HCT116 (cell line): Measurements from ENCODE around the gene C11orf52. TPM values are rescaled to one million over a fixed set of nuclear protein-coding genes. Genes with fewer than 3 reads are reported as not detected.

Source experiments
- ATAC-seq: fragments of 200-7000 bp; cut with Tn5 transposase; 2 replicates; pipeline ENCODE4 v1.9.1; 2020; ENCODE audit warnings: mild to moderate bottlenecking, moderate library complexity
- BruUV-seq: library from RNA; stranded (reverse); fragments of 400-500 nt; replicated peaks from 2 replicates; lab custom pipeline; 2021; lab: Mats Ljungman, UMichigan
- CTCF ChIA-PET: fragments of 300-600 bp; sonication (Branson Sonifier 250); formaldehyde crosslinking; loops from one replicate; lab custom pipeline; 2021; ENCODE audit warnings: antibody characterized with exemption; lab: Charles Lee
- POLR2A ChIA-PET: fragments of 300-600, 350-600 bp; sonication (Branson Sonifier 250); formaldehyde crosslinking; loops from one replicate; lab custom pipeline; 2021; ENCODE audit warnings: antibody characterized with exemption; lab: Charles Lee
- RAD21 ChIA-PET, 2 experiments: fragments of 300-600 bp; sonication (Branson Sonifier 250); formaldehyde crosslinking; loops; one replicate each; lab custom pipeline; 2023; ENCODE audit warnings: low total read pairs in 2 of 2; ENCODE audit not compliant: uncharacterized antibody in 2 of 2, unreplicated experiment in 2 of 2, low non-redundant PET in 1 of 2; lab: Charles Lee
- DNase-seq: peaks from one replicate; pipeline ENCODE4 v3.0.0-alpha.2; 2010; ENCODE audit warnings: low read depth, low spot score
- H2AFZ ChIP-seq: fragments of 200-600 bp; shearing (Covaris generic), sonication (generic); 2 replicates; pipeline ENCODE4 v1.6.1; 2017; ENCODE audit warnings: low read depth, mixed run types, mixed read lengths, antibody characterized with exemption, low read length; ENCODE audit not compliant: poor library complexity, severe bottlenecking
- H3K27ac ChIP-seq: 2 replicates; pipeline ENCODE4 v1.5.1; 2012; ENCODE audit warnings: low read depth, low read length
- H3K27me3 ChIP-seq: fragments of 200-600 bp; sonication (generic); 2 replicates; pipeline ENCODE4 v1.6.1; 2016; ENCODE audit warnings: mixed run types, low read length, mixed read lengths; ENCODE audit not compliant: insufficient read depth
- H3K36me3 ChIP-seq, 2 experiments: fragments of 200-500 bp in 1 of 2; fragments of 200-600 bp in 1 of 2; sonication (Bioruptor generic) in 1 of 2; sonication (generic) in 1 of 2; 2 replicates each; pipeline versions ENCODE4 v1.5.1 to v1.6.1; 2014 to 2016; ENCODE audit warnings: low read length in 2 of 2, inconsistent platforms in 1 of 2, mixed read lengths in 1 of 2, mixed run types in 1 of 2; ENCODE audit not compliant: insufficient read depth in 2 of 2, control insufficient read depth in 1 of 2
- H3K4me1 ChIP-seq, 2 experiments: fragments of 200-600 bp in 1 of 2; sonication (generic) in 1 of 2; 2 replicates each; pipeline versions ENCODE4 v1.5.1 to v1.6.1; 2012 to 2017; ENCODE audit warnings: low read length in 2 of 2, inconsistent platforms in 1 of 2, mild to moderate bottlenecking in 1 of 2, mixed read lengths in 1 of 2, mixed run types in 1 of 2, moderate library complexity in 1 of 2; ENCODE audit not compliant: insufficient read depth in 2 of 2, control insufficient read depth in 1 of 2
- H3K4me2 ChIP-seq: fragments of 200-600 bp; sonication (generic); 2 replicates; pipeline ENCODE4 v1.6.1; 2017; ENCODE audit warnings: mixed run types, low read length, mixed read lengths
- H3K4me3 ChIP-seq, 2 experiments: fragments of 200-600 bp in 1 of 2; sonication (generic) in 1 of 2; replicated peaks in 1 of 2; 2 replicates each; pipeline ENCODE4 v1.5.1; 2011 to 2016; ENCODE audit warnings: low read length in 2 of 2, control low read depth in 1 of 2, low read depth in 1 of 2, mild to moderate bottlenecking in 1 of 2, mixed read lengths in 1 of 2, mixed run types in 1 of 2
- H3K79me2 ChIP-seq: fragments of 200-600 bp; sonication (generic); 2 replicates; pipeline ENCODE4 v1.6.1; 2017; ENCODE audit warnings: mild to moderate bottlenecking, mixed run types, low read length, moderate library complexity, mixed read lengths; ENCODE audit not compliant: insufficient read depth
- H3K9ac ChIP-seq: fragments of 200-600 bp; sonication (generic); 2 replicates; pipeline ENCODE4 v1.6.1; 2016; ENCODE audit warnings: low read length, mixed read lengths
- H3K9me2 ChIP-seq: fragments of 200-600 bp; sonication (generic), shearing (Covaris generic); 2 replicates; pipeline ENCODE4 v1.6.1; 2017; ENCODE audit warnings: mixed run types, mild to moderate bottlenecking, moderate library complexity; ENCODE audit not compliant: insufficient read depth
- H3K9me3 ChIP-seq, 2 experiments: fragments of 200-500 bp in 1 of 2; fragments of 200-600 bp in 1 of 2; sonication (Bioruptor generic) in 1 of 2; sonication (generic) in 1 of 2; 2 replicates each; pipeline ENCODE4 v1.6.1; 2014 to 2017; ENCODE audit warnings: low read length in 2 of 2, mixed read lengths in 2 of 2, inconsistent platforms in 1 of 2, low read depth in 1 of 2, mild to moderate bottlenecking in 1 of 2, mixed run types in 1 of 2, moderate library complexity in 1 of 2; ENCODE audit not compliant: control insufficient read depth in 1 of 2, insufficient read depth in 1 of 2
- H4K20me1 ChIP-seq: fragments of 200-600 bp; sonication (generic), shearing (Covaris generic); 2 replicates; pipeline ENCODE4 v1.6.1; 2017; ENCODE audit warnings: mixed run types, mild to moderate bottlenecking, moderate library complexity; ENCODE audit not compliant: insufficient read depth
- ATF3 ChIP-seq: IDR thresholded peaks from 2 replicates; pipeline ENCODE4 v1.6.1; 2012
- CBX3 ChIP-seq: IDR thresholded peaks from 2 replicates; pipeline ENCODE4 v1.6.1; 2012; ENCODE audit warnings: low read depth
- CTCF ChIP-seq, 3 experiments: fragments of 200-600 bp in 1 of 3; sonication (generic) in 1 of 3; IDR thresholded peaks in 2 of 3; conservative IDR thresholded peaks in 1 of 3; 2 replicates each; pipeline ENCODE4 v1.5.1; 2012 to 2017; ENCODE audit warnings: low read depth in 2 of 3, low read length in 2 of 3, antibody characterized with exemption in 1 of 3, borderline replicate concordance in 1 of 3, control low read depth in 1 of 3, mild to moderate bottlenecking in 1 of 3, mixed read lengths in 1 of 3, mixed run types in 1 of 3, moderate library complexity in 1 of 3; ENCODE audit not compliant: insufficient read depth in 1 of 3
- EZH2 ChIP-seq: fragments of 200-600 bp; sonication (generic); IDR thresholded peaks from 2 replicates; pipeline ENCODE4 v1.6.1; 2017; ENCODE audit warnings: antibody characterized with exemption, mixed run types
- EZH2phosphoT487 ChIP-seq: fragments of 200-600 bp; IDR thresholded peaks from 2 replicates; pipeline ENCODE4 v1.6.1; 2018; ENCODE audit warnings: antibody characterized with exemption, borderline replicate concordance
- POLR2AphosphoS5 ChIP-seq: IDR thresholded peaks from 2 replicates; pipeline ENCODE4 v1.6.1; 2011; ENCODE audit warnings: mild to moderate bottlenecking, low read depth, low read length, moderate library complexity
- RAD21 ChIP-seq: IDR thresholded peaks from 2 replicates; pipeline ENCODE4 v1.6.1; 2012; ENCODE audit warnings: low read depth, mild to moderate bottlenecking
- SIN3A ChIP-seq: IDR thresholded peaks from 2 replicates; pipeline ENCODE4 v1.6.1; 2012; ENCODE audit warnings: low read depth
- TCF7L2 ChIP-seq: IDR thresholded peaks from 2 replicates; pipeline ENCODE4 v1.7.0; 2011; ENCODE audit warnings: borderline replicate concordance, inconsistent platforms; ENCODE audit not compliant: insufficient read depth, insufficient read length; ENCODE audit errors: extremely low read depth
- YY1 ChIP-seq: IDR thresholded peaks from 2 replicates; pipeline ENCODE4 v1.6.1; 2011; ENCODE audit warnings: low read length, low read depth, moderate library complexity, mild to moderate bottlenecking; ENCODE audit not compliant: insufficient replicate concordance; ENCODE audit errors: extremely low read depth
- ZFX ChIP-seq: fragments of 450-650 bp; IDR thresholded peaks from 2 replicates; pipeline ENCODE4 v1.6.1; 2017
- intact Hi-C: fragments of 100-400 bp; cut with micrococcal nuclease; formaldehyde crosslinking; loops from 2 replicates; pipeline ENCODE4 v1.10.0; 2022
- total RNA-seq: library from RNA; stranded (reverse); gene quantifications from one replicate; pipeline ENCODE4 v1.2.1, GENCODE V29; 2021; ENCODE audit not compliant: unreplicated experiment
- TF ChIP-seq, protein P1 (sequence below): IDR thresholded peaks from 2 replicates; pipeline ENCODE4 v1.6.1; 2012; ENCODE audit warnings: low read depth

Gene C11orf52
- total RNA-seq, 1 experiment from 2014 or later: 4.6 TPM

DNA sequence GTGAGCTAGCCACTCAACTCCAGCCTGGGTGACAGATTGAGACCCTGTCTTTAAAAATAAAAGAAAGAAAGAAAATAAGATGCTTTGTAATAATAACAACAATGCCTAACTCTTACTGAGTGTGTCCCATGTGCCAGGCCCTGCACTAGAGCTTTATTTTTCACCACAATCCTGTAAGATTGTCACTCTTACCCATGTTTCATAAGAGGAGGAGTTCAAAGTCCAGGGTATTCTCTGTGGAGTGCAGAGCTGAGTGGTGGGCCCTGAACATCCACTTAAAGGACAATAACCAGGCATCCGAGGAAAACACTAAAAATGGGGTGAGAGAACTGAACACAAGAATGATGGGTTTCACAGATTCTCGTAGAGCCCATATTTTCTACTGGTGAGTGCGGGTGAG is 925 bp upstream of the C11orf52 start (continued):
- TF ChIP-seq, protein P1, sequence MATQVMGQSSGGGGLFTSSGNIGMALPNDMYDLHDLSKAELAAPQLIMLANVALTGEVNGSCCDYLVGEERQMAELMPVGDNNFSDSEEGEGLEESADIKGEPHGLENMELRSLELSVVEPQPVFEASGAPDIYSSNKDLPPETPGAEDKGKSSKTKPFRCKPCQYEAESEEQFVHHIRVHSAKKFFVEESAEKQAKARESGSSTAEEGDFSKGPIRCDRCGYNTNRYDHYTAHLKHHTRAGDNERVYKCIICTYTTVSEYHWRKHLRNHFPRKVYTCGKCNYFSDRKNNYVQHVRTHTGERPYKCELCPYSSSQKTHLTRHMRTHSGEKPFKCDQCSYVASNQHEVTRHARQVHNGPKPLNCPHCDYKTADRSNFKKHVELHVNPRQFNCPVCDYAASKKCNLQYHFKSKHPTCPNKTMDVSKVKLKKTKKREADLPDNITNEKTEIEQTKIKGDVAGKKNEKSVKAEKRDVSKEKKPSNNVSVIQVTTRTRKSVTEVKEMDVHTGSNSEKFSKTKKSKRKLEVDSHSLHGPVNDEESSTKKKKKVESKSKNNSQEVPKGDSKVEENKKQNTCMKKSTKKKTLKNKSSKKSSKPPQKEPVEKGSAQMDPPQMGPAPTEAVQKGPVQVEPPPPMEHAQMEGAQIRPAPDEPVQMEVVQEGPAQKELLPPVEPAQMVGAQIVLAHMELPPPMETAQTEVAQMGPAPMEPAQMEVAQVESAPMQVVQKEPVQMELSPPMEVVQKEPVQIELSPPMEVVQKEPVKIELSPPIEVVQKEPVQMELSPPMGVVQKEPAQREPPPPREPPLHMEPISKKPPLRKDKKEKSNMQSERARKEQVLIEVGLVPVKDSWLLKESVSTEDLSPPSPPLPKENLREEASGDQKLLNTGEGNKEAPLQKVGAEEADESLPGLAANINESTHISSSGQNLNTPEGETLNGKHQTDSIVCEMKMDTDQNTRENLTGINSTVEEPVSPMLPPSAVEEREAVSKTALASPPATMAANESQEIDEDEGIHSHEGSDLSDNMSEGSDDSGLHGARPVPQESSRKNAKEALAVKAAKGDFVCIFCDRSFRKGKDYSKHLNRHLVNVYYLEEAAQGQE: no peak
- TF ChIP-seq, all 23 proteins: peak for 0

DNA sequence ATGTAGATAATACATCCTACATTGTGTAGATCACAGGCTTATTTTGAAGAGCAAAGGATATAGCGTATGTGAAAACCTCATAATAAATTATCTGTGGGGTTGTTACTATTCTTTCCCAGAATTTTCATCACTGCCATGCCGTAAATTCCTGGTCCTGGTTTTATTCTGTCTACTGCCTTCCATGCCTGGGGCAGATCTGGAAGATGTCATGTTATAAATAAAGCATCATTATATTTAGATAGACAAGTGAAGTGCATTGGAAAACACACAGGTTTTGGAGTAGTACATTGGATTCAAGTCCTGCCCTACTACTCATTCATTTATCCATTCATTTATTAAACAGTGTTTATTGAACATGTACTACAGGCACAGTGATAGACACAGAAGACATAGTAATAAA is 2.2 kb downstream of the C11orf52 start:
- Histone ChIP-seq H3K4me2 (no peak overlapping the region), H2AFZ (no peak overlapping the region), H3K27ac (no peak overlapping the region), H3K9me2 (no peaks in the 10 kb centered on the region), H3K9ac (no peak overlapping the region), H3K79me2 (no peaks in the 10 kb centered on the region), H3K9me3 (no peaks in the 10 kb centered on the region), H3K36me3 (no peaks in the 10 kb centered on the region), H3K27me3 (peaks cover 4% of the 10 kb centered on the region; the same call in 1 of the 2 replicates), H3K4me1 (peaks cover 8 to 17% of the 10 kb centered on the region in 2 experiments; a peak in 3 of 4 replicates), H3K4me3 (no peak overlapping the region), H4K20me1 (no peaks in the 10 kb centered on the region)
- ATAC-seq (no peak), DNase-seq (no peak)
- intact Hi-C loops: no loop called here
- BruUV-seq: no TSS peak
- ChIA-PET POLR2A (no interaction called here), CTCF (no interaction called here), RAD21 (no interaction called here)
- TF ChIP-seq TCF7L2: no peak
- TF ChIP-seq SIN3A: no peak
- TF ChIP-seq EZH2phosphoT487: no peak
- TF ChIP-seq CBX3: no peak
- TF ChIP-seq YY1: no peak
- TF ChIP-seq EZH2: no peak
- no peak for TF ChIP-seq CTCF (IDR thresholded peaks at IDR 0.05 in 2 of 3, conservative IDR thresholded peaks at IDR 0.05 in 1 of 3; ENCODE audit: borderline replicate concordance in 1 of 3, insufficient read depth in 1 of 3, low read depth in 2 of 3, low read length in 2 of 3)
- no peak for TF ChIP-seq POLR2AphosphoS5
- no peak for TF ChIP-seq RAD21
- no peak for TF ChIP-seq ZFX
- TF ChIP-seq ATF3: no peak
